Left ventricle myocardium inferior (tissue), 1 donor: ENCODE measurements around the gene CDKN1A. TPM values are rescaled to one million over a fixed set of nuclear protein-coding genes. Genes with fewer than 3 reads are reported as not detected.

ENCODE experiments used
- DNase-seq: peaks from one replicate; pipeline ENCODE4 v3.0.0-alpha.2; 2020
- H3K27ac ChIP-seq: fragments of 200-600 bp; replicated peaks from 2 replicates; pipeline ENCODE4 v1.8.0; 2021
- H3K27me3 ChIP-seq: fragments of 200-600 bp; 2 replicates; pipeline ENCODE4 v1.8.0; 2021; ENCODE audit warnings: low read depth
- H3K36me3 ChIP-seq: fragments of 200-600 bp; 2 replicates; pipeline ENCODE4 v1.8.0; 2021
- H3K4me1 ChIP-seq: fragments of 200-600 bp; 2 replicates; pipeline ENCODE4 v1.8.0; 2021
- H3K4me3 ChIP-seq: fragments of 200-600 bp; 2 replicates; pipeline ENCODE4 v1.8.0; 2021; ENCODE audit warnings: mild to moderate bottlenecking, moderate library complexity
- H3K9me3 ChIP-seq: fragments of 200-600 bp; replicated peaks from 2 replicates; pipeline ENCODE4 v1.8.0; 2021
- intact Hi-C: fragments of 100-400 bp; cut with micrococcal nuclease; formaldehyde crosslinking; loops from one replicate; pipeline ENCODE4 v1.11.0; 2022
- total RNA-seq: library from RNA; stranded (reverse); fragmentation: NEBNext Ultra II Directional; extraction: Animal tissue kit (Norgen Biotek cat#: 25700); gene quantifications from one replicate; pipeline ENCODE4 v1.2.1, GENCODE V29; 2021
- TF ChIP-seq, protein P1 (sequence below): fragments of 200-600 bp; IDR thresholded peaks from 2 replicates; pipeline ENCODE4 v1.8.0; 2021; ENCODE audit warnings: antibody characterized with exemption, mild to moderate bottlenecking, borderline replicate concordance
- donor health status: DM: no; HTN: yes; CAD: no; lungs with severe emphysema.

The CDKN1A gene
- total RNA-seq, 1 donor from 2014 or later: 67.2 TPM

DNA sequence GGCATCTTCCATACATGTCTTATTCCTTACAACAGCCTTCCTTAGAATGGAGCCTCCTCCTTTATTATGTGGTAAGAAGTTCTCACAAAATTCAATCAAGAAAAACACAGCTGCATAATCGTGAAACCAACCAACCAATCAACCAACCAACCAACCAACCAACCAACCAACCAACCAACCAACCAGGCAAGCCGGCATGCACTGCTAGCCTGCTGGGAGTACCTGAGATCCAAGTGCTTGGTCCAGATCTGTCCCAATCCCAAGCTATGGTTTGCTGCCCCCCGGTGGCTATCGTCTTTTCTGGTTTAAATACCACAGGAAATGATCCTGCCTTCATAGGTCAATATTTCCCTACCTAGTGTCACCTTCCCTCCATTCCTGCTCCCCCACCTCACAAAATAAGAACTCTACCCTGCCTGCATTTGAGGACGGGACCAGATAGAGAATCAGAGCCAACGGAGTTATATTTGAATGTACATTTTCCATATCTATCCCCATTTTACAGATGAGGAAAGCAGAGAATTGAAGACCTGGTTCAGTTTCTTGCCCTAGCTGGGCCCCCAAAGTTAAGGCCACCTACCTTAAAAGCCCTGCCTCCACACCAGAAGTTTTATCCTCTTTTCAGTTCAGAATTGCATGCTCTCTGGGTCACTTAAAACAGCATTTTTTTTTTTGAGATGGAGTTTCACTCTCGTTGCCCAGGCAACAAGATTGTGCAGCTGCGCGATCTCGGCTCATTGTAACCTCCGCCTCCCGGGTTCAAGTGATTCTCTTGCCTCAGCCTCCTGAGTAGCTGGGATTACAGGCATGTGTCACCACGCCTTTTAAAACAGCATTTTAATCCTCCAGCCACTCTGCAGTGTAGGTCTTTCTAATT, 46.2 kb downstream of the CDKN1A start:
- no peaks in the 10 kb centered on the region for H3K36me3 ChIP-seq
- no peaks in the 10 kb centered on the region for H3K9me3 ChIP-seq
- H3K4me3 ChIP-seq: no peak overlapping the region
- DNase-seq: peak; percentile 56
- no peak overlapping the region for H3K27ac ChIP-seq
- intact Hi-C loops: no loop called here
- peaks cover 12% of the 10 kb centered on the region for H3K4me1 ChIP-seq
- H3K27me3 ChIP-seq: no peaks in the 10 kb centered on the region
- TF ChIP-seq, protein P1, sequence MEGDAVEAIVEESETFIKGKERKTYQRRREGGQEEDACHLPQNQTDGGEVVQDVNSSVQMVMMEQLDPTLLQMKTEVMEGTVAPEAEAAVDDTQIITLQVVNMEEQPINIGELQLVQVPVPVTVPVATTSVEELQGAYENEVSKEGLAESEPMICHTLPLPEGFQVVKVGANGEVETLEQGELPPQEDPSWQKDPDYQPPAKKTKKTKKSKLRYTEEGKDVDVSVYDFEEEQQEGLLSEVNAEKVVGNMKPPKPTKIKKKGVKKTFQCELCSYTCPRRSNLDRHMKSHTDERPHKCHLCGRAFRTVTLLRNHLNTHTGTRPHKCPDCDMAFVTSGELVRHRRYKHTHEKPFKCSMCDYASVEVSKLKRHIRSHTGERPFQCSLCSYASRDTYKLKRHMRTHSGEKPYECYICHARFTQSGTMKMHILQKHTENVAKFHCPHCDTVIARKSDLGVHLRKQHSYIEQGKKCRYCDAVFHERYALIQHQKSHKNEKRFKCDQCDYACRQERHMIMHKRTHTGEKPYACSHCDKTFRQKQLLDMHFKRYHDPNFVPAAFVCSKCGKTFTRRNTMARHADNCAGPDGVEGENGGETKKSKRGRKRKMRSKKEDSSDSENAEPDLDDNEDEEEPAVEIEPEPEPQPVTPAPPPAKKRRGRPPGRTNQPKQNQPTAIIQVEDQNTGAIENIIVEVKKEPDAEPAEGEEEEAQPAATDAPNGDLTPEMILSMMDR: peak; percentile 65

DNA sequence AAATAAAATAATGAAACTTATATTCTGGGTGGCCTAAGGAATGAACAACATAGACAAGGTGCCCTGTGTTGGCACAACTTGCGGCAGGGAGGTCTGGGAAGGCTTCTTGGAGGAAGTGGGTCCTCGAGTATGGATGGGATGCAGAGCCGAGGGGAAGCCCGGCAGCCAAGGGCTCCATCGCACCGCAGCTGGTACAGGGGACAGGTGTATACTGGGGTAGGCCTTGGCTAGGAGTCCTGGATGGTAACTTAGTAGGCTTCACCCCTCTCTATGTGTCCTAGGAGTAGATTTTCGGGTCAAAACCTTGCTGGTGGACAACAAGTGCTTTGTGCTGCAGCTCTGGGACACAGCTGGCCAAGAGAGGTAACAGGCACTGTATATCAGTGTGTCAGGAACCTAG, 47.1 kb downstream of the CDKN1A start:
- Histone ChIP-seq H3K4me3 (no peak overlapping the region), H3K27ac (no peak overlapping the region), H3K27me3 (no peaks in the 10 kb centered on the region), H3K4me1 (peaks cover 12% of the 10 kb centered on the region), H3K9me3 (no peaks in the 10 kb centered on the region), H3K36me3 (no peaks in the 10 kb centered on the region)
- TF ChIP-seq, protein P1: no peak
- DNase-seq: no peak
- intact Hi-C loops: no loop called here

DNA sequence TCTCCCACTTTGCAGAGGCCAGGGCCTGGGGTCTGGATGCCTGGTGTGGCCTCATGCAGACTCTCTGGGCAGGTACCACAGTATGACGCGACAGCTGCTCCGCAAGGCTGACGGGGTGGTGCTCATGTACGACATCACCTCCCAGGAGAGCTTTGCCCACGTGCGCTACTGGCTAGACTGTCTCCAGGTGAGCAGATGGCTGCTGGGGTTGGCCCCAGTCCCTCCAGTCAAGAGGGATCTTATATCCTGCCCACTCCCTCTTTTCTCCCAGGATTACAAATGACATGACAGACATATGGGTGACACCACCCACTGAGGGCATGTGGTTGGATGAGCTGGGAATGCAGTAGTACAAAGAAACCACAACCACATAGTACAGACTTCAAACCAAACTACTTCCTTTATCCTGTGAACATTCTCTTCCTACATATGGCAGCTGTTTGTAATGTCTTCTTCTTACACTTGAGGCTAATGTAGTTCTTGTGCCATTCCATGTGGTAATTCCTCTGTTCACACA, 49.0 kb downstream of the CDKN1A start:
- intact Hi-C loops: no loop called here
- no peak overlapping the region for H3K4me3 ChIP-seq
- H3K36me3 ChIP-seq: no peaks in the 10 kb centered on the region
- H3K9me3 ChIP-seq: no peaks in the 10 kb centered on the region
- H3K4me1 ChIP-seq: peaks cover 15% of the 10 kb centered on the region
- TF ChIP-seq, protein P1: no peak
- no peak for DNase-seq
- no peak overlapping the region for H3K27ac ChIP-seq
- no peaks in the 10 kb centered on the region for H3K27me3 ChIP-seq

DNA sequence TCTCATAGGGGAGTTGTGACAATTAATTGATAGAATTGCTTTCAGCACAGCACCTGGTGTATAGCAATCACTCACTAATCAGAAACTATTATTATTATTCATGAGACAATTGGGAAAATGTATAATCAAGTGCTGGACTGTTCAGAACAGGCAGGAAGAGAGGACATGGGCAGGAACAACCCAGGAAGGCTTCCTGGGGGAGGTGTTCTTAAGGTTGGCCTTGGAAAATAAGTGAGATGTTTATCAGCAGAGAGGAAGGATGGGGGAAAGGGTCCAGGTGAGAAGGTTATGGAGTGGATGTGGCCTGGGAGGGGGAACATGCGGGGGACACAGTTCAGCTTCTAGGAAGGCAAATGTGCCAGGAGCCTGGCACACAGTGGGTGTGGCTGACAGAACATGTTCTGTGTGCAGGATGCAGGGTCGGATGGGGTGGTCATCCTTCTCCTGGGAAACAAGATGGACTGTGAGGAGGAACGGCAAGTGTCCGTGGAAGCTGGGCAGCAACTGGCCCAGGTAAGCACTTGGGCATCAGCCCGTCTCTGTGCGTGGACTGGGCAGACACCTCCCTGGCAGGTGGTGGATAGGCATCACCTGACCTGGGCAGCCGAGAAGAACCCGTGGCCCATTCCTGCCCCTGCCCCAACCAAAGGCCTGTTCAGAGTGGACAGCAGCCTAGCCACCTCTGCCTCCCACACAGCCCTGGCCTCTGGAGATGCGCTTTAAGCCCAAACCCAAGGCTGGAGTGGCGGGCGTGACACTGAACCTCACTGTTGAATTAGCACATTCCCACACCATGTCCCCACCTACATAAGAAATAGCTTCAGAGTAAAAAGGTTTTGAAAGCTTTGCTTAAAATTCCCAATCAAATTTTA, 50.0 kb downstream of the CDKN1A start:
- peaks cover 18% of the 10 kb centered on the region for H3K4me1 ChIP-seq
- no peak overlapping the region for H3K27ac ChIP-seq
- H3K9me3 ChIP-seq: no peaks in the 10 kb centered on the region
- H3K4me3 ChIP-seq: no peak overlapping the region
- intact Hi-C loops: no loop called here
- H3K27me3 ChIP-seq: no peaks in the 10 kb centered on the region
- TF ChIP-seq, protein P1: no peak
- DNase-seq: no peak
- no peaks in the 10 kb centered on the region for H3K36me3 ChIP-seq

DNA sequence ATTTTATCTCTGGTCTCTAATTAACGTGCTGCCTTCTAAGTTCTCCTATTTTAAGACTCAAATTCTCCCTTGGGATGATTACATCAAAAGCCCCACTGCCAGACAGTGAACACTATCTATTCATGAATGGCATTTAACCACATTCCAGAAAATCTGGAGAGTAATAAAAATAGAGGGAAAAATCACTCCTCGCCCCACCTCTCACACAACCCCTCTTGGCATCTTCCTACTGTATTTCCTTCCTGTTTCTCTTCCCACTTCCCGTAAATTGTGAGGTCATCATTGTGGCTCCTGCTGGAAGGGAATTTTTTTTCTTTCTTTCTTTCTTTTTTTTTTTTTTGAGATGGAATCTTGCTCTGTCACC, 50.6 kb downstream of the CDKN1A start:
- Histone ChIP-seq H3K4me3 (no peak overlapping the region), H3K27ac (no peak overlapping the region), H3K36me3 (no peaks in the 10 kb centered on the region), H3K4me1 (peaks cover 18% of the 10 kb centered on the region), H3K9me3 (no peaks in the 10 kb centered on the region), H3K27me3 (no peaks in the 10 kb centered on the region)
- intact Hi-C loops: no loop called here
- no peak for DNase-seq
- TF ChIP-seq, protein P1: no peak
